Upper lobe of right lung (tissue), 1 donor: ENCODE data around the gene ZNF275. TPM values are rescaled to one million over a fixed set of nuclear protein-coding genes. Genes with fewer than 3 reads are reported as not detected.
"Not testable (repeated sequence)": the region's sequence is repeated elsewhere in the genome, so short reads cannot be mapped to it uniquely, and the experiment has no call there.

Experiments used
- ATAC-seq: fragments of 200-7000 bp; cut with Tn5 transposase; one replicate; pipeline ENCODE4 v1.9.1; 2020; ENCODE audit warnings: mild to moderate bottlenecking, moderate library complexity
- DNase-seq: peaks from one replicate; pipeline ENCODE4 v3.0.0-alpha.2; 2020
- H3K27ac ChIP-seq: fragments of 200-600 bp; one replicate; pipeline ENCODE4 v1.8.0; 2022
- H3K27me3 ChIP-seq: fragments of 200-600 bp; one replicate; pipeline ENCODE4 v1.8.0; 2022; ENCODE audit warnings: mild to moderate bottlenecking
- H3K36me3 ChIP-seq: fragments of 200-600 bp; one replicate; pipeline ENCODE4 v1.8.0; 2022
- H3K4me1 ChIP-seq: fragments of 200-600 bp; one replicate; pipeline ENCODE4 v1.8.0; 2022
- H3K4me3 ChIP-seq: fragments of 200-600 bp; one replicate; pipeline ENCODE4 v1.8.0; 2022; ENCODE audit warnings: mild to moderate bottlenecking
- H3K9me3 ChIP-seq: fragments of 200-600 bp; one replicate; pipeline ENCODE4 v1.8.0; 2022
- intact Hi-C: fragments of 100-400 bp; cut with DNase I; formaldehyde crosslinking; loops from one replicate; pipeline ENCODE4 v1.11.0; 2022
- total RNA-seq: library from RNA; stranded (reverse); fragmentation: NEBNext Ultra II Directional; extraction: Animal tissue kit (Norgen Biotek cat#: 25700); gene quantifications from one replicate; pipeline ENCODE4 v1.2.1, GENCODE V29; 2021
- TF ChIP-seq, protein P1 (sequence below): fragments of 200-600 bp; IDR thresholded peaks from one replicate; pipeline ENCODE4 v1.8.0; 2022; ENCODE audit warnings: antibody characterized with exemption
- donor health status: DM: no; HTN: yes; CAD: no; lungs with severe emphysema.

The ZNF275 gene
- total RNA-seq, 1 donor from 2014 or later = 9.0 TPM

DNA sequence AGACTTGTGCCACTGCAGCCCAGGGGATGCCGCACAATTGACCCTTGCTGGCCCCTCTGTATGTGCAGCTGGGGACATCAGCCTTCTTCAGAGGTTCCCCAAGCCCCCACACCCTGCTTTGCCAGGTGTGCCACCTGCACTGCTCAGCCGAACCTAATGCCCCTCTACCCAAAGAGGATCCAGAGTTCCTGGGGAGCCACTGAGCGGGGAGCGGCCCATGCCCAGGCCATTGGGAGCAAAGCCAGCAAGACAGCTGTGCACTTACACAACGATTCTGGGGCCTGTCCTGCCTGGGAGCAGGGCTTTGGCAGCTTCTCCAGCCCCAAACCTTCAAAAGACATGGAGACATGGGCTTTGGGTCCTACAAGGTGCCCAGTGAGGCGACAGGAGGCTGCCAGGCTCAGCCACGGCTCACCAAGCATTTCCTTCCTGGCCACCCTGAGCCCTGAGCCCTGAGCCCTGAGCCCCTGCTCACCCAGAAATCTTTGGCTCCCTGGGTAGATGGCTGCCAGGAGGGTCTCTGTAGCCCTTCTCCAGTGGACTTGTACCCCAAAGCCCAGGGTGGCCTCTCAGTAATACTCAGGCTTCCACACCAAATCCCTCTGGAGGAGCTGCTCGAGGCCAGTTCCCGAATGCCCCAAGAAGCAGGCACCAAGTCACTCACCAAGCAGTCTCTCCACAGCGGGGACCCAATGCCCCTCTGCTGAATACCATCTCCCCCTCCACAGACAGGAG lies 54.2 kb downstream of the ZNF275 start:
- no peak for DNase-seq
- no peaks in the 10 kb centered on the region for H3K27me3 ChIP-seq
- ATAC-seq = no peak
- H3K4me3 ChIP-seq = no peak overlapping the region
- H3K9me3 ChIP-seq = no peaks in the 10 kb centered on the region
- no peaks in the 10 kb centered on the region for H3K36me3 ChIP-seq
- TF ChIP-seq, protein P1, sequence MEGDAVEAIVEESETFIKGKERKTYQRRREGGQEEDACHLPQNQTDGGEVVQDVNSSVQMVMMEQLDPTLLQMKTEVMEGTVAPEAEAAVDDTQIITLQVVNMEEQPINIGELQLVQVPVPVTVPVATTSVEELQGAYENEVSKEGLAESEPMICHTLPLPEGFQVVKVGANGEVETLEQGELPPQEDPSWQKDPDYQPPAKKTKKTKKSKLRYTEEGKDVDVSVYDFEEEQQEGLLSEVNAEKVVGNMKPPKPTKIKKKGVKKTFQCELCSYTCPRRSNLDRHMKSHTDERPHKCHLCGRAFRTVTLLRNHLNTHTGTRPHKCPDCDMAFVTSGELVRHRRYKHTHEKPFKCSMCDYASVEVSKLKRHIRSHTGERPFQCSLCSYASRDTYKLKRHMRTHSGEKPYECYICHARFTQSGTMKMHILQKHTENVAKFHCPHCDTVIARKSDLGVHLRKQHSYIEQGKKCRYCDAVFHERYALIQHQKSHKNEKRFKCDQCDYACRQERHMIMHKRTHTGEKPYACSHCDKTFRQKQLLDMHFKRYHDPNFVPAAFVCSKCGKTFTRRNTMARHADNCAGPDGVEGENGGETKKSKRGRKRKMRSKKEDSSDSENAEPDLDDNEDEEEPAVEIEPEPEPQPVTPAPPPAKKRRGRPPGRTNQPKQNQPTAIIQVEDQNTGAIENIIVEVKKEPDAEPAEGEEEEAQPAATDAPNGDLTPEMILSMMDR = no peak
- no peak overlapping the region for H3K27ac ChIP-seq
- no peaks in the 10 kb centered on the region for H3K4me1 ChIP-seq
- intact Hi-C loops = no loop called here

DNA sequence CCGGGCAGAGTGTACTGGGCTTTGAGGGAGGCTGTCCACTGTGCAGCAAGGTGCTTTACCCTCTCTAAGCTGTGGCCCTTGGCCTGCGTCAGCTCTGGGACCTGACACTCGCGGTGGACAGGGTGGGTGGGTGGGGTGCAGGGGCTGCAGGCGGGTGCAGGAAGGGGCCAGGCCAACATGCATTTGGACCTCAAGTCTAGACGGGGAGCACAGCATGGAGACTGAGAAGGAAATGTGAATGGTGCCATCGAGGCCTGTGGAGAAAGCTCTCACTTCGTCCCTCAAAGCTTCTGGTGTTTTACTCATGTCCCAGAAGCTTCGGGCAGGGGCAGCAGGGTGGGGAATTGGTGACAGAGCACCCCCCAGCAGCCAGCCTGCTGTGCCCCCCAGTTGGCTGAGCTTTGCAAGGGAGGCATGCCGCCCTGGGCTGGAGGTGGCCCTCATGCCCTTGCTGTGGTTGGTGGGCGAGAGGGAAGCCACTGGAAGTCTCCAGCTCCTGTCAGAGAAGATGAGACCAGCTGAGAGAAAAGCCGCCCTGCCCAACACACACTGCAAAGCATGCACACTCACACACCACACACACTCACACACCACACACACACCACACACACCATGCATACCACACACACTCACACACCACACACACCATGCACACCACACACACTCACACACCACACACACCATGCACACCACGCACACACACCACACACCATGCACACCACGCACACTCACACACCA lies 54.9 kb downstream of the ZNF275 start:
- no peaks in the 10 kb centered on the region for H3K27me3 ChIP-seq
- DNase-seq (no peak), ATAC-seq (no peak)
- no peak overlapping the region for H3K4me3 ChIP-seq
- TF ChIP-seq, protein P1 = no peak
- no peak overlapping the region for H3K27ac ChIP-seq
- H3K4me1 ChIP-seq = no peaks in the 10 kb centered on the region
- no peaks in the 10 kb centered on the region for H3K9me3 ChIP-seq
- no peaks in the 10 kb centered on the region for H3K36me3 ChIP-seq
- intact Hi-C loops = no loop called here

DNA sequence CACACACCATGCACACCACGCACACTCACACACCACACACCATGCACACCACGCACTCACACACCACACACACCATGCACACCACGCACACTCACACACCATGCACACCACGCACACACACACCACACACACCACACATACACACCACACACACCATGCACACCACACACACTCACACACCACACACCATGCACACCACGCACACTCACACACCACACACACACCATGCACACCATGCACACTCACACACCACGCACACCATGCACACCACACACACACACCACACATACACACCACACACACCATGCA lies 55.5 kb downstream of the ZNF275 start:
- H3K9me3 ChIP-seq, H3K27ac ChIP-seq, H3K36me3 ChIP-seq, DNase-seq, H3K27me3 ChIP-seq, intact Hi-C loops, ATAC-seq, H3K4me3 ChIP-seq, H3K4me1 ChIP-seq: not testable (repeated sequence)

DNA sequence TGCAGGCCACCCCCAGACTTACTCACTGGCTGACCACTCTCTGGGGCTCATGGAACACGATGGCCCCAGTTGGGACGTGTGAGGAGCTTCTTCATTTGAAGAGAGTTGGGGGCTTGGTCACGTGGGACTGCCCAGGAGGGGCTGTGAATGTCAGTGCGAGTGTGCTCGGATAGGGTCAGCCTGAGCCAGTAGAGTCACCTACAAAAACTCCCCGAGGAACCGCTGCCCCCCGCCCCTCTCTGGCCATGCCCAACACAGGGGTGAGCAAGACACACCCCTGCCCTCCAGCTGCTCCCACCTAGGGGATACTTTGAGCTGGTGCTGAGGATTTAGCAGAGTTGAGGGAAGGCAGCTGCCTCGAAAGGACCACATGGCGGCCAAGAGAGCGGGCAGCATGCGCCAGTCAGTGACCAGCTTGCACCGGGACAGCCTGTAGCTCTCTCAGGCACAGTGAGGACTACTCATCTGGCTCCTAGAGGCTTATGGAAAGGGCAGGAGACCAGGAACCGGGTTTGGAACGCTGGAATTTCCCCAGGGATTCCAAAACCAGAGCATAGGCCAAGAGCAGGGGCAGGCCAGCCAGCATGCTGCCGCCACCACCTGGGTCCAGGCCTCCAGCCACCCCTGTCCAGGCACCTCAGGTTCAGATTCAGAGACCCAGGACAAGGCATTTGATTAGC lies 58.8 kb downstream of the ZNF275 start:
- Histone ChIP-seq H3K36me3 (no peaks in the 10 kb centered on the region), H3K9me3 (no peaks in the 10 kb centered on the region), H3K4me3 (no peak overlapping the region), H3K4me1 (no peaks in the 10 kb centered on the region), H3K27ac (no peak overlapping the region), H3K27me3 (no peaks in the 10 kb centered on the region)
- no peak for DNase-seq
- intact Hi-C loops = no loop called here
- ATAC-seq = no peak
- TF ChIP-seq, protein P1 = no peak

DNA sequence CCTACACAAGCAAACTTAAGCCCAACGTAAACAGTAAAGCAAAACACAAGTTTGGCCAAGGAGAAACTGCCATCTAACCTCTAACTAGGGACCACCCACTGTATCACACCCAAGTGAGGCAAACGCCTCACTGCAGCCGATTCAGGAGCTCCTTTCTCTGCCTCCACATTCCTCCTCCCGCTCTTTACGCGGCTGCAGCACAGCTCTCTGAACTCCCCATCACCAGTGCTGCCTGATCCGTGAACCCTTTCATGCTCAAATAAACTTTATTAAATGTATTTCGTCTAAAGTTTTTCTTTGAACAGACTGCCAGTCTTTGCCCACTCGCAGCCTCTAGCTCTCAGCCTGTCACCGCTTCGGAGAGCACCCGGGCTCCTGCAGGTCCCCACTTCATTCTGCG lies 60.7 kb downstream of the ZNF275 start:
- H3K27ac ChIP-seq = no peak overlapping the region
- H3K36me3 ChIP-seq = no peaks in the 10 kb centered on the region
- intact Hi-C loops = no loop called here
- H3K9me3 ChIP-seq = no peaks in the 10 kb centered on the region
- ATAC-seq = no peak
- H3K4me1 ChIP-seq = no peaks in the 10 kb centered on the region
- no peak overlapping the region for H3K4me3 ChIP-seq
- TF ChIP-seq, protein P1 = no peak
- H3K27me3 ChIP-seq = no peaks in the 10 kb centered on the region
- DNase-seq = no peak
